IgD-negative memory B cell (primary cell): ENCODE results near the gene LRTM1. TPM values are rescaled to one million over a fixed set of nuclear protein-coding genes. Genes with fewer than 3 reads are reported as not detected.

ENCODE experiments used
- H3K27ac Mint-ChIP-seq, 3 donors: one replicate each; pipeline ENCODE4 v1.8.0; 2020 to 2022; ENCODE audit warnings: mild to moderate bottlenecking in 3 of 3, mixed read lengths in 3 of 3, moderate library complexity in 1 of 3
- H3K27me3 Mint-ChIP-seq: one replicate; pipeline ENCODE4 v1.8.0; 2021; ENCODE audit warnings: mixed read lengths
- H3K36me3 Mint-ChIP-seq: one replicate; pipeline ENCODE4 v1.8.0; 2020; ENCODE audit warnings: mild to moderate bottlenecking, mixed read lengths
- H3K4me1 Mint-ChIP-seq, 3 donors: one replicate each; pipeline ENCODE4 v1.8.0; 2020 to 2022; ENCODE audit warnings: mixed read lengths in 3 of 3, mild to moderate bottlenecking in 1 of 3
- H3K4me3 Mint-ChIP-seq, 4 donors: one replicate each; pipeline ENCODE4 v1.8.0; 2020 to 2022; ENCODE audit warnings: mild to moderate bottlenecking in 4 of 4, mixed read lengths in 4 of 4, moderate library complexity in 3 of 4
- H3K9me3 Mint-ChIP-seq, 3 donors: one replicate each; pipeline ENCODE4 v1.8.0; 2020 to 2021; ENCODE audit warnings: mixed read lengths in 3 of 3, mild to moderate bottlenecking in 1 of 3
- polyA plus RNA-seq: library from polyadenylated mRNA; unstranded; fragments of 300-500 nt; fragmentation: Illumina TruSeq; gene quantifications from one replicate; pipeline ENCODE4 v1.2.3, GENCODE V29; 2021

The LRTM1 gene
- polyA plus RNA-seq, 1 donor from 2014 or later = not detected

DNA sequence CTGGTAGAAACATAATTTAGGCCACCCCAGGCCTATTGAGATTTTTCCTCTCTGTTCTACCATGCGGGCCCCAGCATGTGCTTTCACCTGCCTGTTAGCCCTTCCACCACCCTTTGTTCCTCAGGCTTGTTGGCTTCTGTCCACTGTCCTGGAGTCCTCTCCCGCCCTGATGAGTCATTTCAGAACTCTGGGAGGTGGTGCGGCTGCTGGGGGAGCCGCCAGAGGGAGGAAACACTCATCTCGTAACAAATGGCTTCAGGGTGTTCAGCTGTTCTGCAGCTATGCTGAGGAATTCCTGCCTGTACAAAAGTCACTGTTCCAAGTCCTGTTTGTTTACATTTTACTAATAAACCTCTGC, 36.3 kb downstream of the LRTM1 start:
- Mint-ChIP-seq H3K36me3 (peaks cover 3% of the 10 kb centered on the region), H3K27ac (no peak overlapping the region), H3K4me3 (no peak overlapping the region), H3K4me1 (no peaks in the 10 kb centered on the region), H3K9me3 (no peaks in the 10 kb centered on the region), H3K27me3 (no peaks in the 10 kb centered on the region)

- Mint-ChIP-seq H3K4me3 (no peak overlapping the region), H3K4me1 (no peaks in the 10 kb centered on the region), H3K27ac (no peak overlapping the region), H3K36me3 (no peaks in the 10 kb centered on the region), H3K27me3 (peaks cover 2% of the 10 kb centered on the region), H3K9me3 (no peaks in the 10 kb centered on the region)
Observed at GRCh38 chr3:54889731-54890130, 38.1 kb downstream of the LRTM1 start.

- no peak overlapping the region for H3K27ac Mint-ChIP-seq
- no peaks in the 10 kb centered on the region for H3K36me3 Mint-ChIP-seq
- no peaks in the 10 kb centered on the region for H3K4me1 Mint-ChIP-seq
- H3K9me3 Mint-ChIP-seq = no peaks in the 10 kb centered on the region
- H3K4me3 Mint-ChIP-seq = no peak overlapping the region
- H3K27me3 Mint-ChIP-seq = peaks cover 2% of the 10 kb centered on the region
Observed at GRCh38 chr3:54888873-54889272, 39.0 kb downstream of the LRTM1 start.

DNA sequence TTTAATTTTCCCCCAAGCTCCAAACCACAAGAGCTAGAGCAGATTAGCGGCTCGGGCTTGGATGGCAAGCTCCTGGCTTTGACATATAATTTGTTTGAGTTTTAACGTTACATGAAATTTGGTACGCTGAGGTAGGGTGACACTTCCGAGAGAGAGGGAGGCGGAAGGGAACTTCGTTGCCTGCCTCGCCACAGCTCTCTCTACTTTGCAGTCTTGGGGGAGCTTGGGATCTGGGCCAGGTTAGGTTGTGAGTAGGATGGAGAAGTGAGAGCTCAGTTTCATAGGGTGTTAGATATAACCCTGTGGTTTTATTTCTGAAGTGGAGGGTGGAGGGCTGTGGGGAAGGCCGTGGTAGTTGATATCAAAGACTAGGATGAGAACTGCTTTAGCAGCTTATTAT, 39.7 kb downstream of the LRTM1 start:
- Mint-ChIP-seq H3K4me3 (no peak overlapping the region), H3K4me1 (no peaks in the 10 kb centered on the region), H3K9me3 (no peaks in the 10 kb centered on the region), H3K27me3 (peaks cover 2% of the 10 kb centered on the region), H3K27ac (peak overlapping the region in 1 of 3 donors; percentile 29), H3K36me3 (peaks cover 2% of the 10 kb centered on the region)

GRCh38 chr3:54882129-54882833, 45.6 kb downstream of the LRTM1 start:
- H3K4me3 Mint-ChIP-seq = no peak overlapping the region
- H3K27ac Mint-ChIP-seq = no peak overlapping the region
- no peaks in the 10 kb centered on the region for H3K4me1 Mint-ChIP-seq
- H3K36me3 Mint-ChIP-seq = peaks cover 2% of the 10 kb centered on the region
- peaks cover 0 to 1% (median 0%) of the 10 kb centered on the region in 3 donors for H3K9me3 Mint-ChIP-seq
- H3K27me3 Mint-ChIP-seq = peaks cover 2% of the 10 kb centered on the region

DNA sequence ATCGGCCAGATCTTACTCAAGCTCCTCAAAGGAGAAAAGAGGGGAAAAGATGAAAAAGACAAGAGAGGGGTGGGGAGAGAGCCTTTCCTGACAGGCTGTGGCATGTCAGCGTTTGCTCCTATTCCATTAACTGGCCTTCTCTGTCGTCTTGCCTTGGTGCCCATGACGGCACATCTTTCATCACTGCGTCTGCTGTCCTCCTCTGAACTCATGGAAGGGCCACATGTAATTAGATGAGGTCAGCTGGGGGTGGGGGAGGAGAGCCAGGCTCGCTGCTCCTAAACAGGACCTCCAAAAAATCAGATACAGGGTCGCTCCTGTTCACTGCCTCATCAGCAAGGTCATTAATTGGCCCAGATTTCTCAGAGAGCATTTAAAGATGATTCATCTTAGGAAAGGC, 49.7 kb downstream of the LRTM1 start:
- H3K9me3 Mint-ChIP-seq = peaks cover 0 to 3% (median 1%) of the 10 kb centered on the region in 3 donors
- H3K4me3 Mint-ChIP-seq = no peak overlapping the region
- no peaks in the 10 kb centered on the region for H3K36me3 Mint-ChIP-seq
- H3K27ac Mint-ChIP-seq = no peak overlapping the region
- H3K4me1 Mint-ChIP-seq = no peaks in the 10 kb centered on the region
- peaks cover 2% of the 10 kb centered on the region for H3K27me3 Mint-ChIP-seq

DNA sequence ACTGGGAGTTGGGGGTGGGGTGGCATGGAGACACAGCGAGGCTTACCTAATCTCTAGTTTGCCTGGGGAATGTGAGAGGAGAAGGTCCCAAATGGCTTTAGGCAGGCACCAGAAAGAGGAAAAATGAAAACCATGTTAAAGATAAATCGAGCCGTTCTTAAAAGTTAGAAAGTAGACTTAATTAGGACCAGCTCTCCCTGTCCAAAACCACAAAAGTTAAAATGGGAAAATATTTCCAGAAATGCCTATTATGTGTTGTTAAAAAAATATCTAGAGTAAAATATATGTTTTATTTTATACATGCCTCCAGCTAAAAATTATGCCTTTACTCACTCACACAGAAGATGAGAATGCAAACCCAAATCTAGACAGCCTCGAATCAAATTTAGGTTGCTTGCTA, 50.1 kb downstream of the LRTM1 start:
- Mint-ChIP-seq H3K36me3 (no peaks in the 10 kb centered on the region), H3K9me3 (peaks cover 0 to 3% (median 3%) of the 10 kb centered on the region in 3 donors), H3K4me1 (no peaks in the 10 kb centered on the region), H3K4me3 (no peak overlapping the region), H3K27ac (no peak overlapping the region), H3K27me3 (peaks cover 2% of the 10 kb centered on the region)

DNA sequence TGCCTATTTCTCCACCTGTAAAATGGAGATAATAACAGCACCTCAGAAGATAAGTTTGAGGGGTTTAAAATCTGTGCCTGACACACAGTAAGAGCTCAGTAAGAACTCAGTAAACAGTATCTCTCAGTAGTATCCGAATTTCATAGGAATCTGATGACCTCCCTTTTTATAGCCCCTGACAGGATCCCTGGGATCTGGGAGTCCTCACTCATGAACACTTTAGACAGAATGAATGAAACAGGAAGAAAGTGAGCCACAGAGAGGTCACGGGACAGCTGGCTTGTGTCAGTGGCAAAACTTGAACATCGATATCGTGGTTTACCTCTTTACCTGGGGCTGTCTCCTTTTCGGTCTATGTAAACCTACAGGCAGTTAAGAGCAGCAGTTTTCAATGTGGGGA, 51.2 kb downstream of the LRTM1 start:
- H3K27ac Mint-ChIP-seq = no peak overlapping the region
- no peak overlapping the region for H3K4me3 Mint-ChIP-seq
- no peaks in the 10 kb centered on the region for H3K36me3 Mint-ChIP-seq
- H3K4me1 Mint-ChIP-seq = no peaks in the 10 kb centered on the region
- peaks cover 0 to 7% (median 5%) of the 10 kb centered on the region in 3 donors for H3K9me3 Mint-ChIP-seq
- peaks cover 2% of the 10 kb centered on the region for H3K27me3 Mint-ChIP-seq

GRCh38 chr3:54875596-54876268, 52.1 kb downstream of the LRTM1 start:
- H3K4me1 Mint-ChIP-seq = no peaks in the 10 kb centered on the region

GRCh38 chr3:54874816-54875556, 52.9 kb downstream of the LRTM1 start:
- Mint-ChIP-seq H3K9me3 (peaks cover 0 to 7% (median 5%) of the 10 kb centered on the region in 3 donors), H3K4me1 (no peaks in the 10 kb centered on the region), H3K27me3 (peaks cover 2% of the 10 kb centered on the region), H3K36me3 (no peaks in the 10 kb centered on the region), H3K4me3 (no peak overlapping the region), H3K27ac (no peak overlapping the region)

More at GRCh38 chr3:54875596-54876268, 52.1 kb downstream of the LRTM1 start:
- Mint-ChIP-seq H3K27me3 (peaks cover 2% of the 10 kb centered on the region), H3K36me3 (no peaks in the 10 kb centered on the region), H3K4me3 (no peak overlapping the region), H3K9me3 (peaks cover 0 to 7% (median 5%) of the 10 kb centered on the region in 3 donors), H3K27ac (no peak overlapping the region)

GRCh38 chr3:54873059-54874010, 54.5 kb downstream of the LRTM1 start:
- Mint-ChIP-seq H3K36me3 (no peaks in the 10 kb centered on the region), H3K27ac (no peak overlapping the region), H3K27me3 (peaks cover 4% of the 10 kb centered on the region), H3K9me3 (peaks cover 0 to 7% (median 5%) of the 10 kb centered on the region in 3 donors), H3K4me3 (no peak overlapping the region), H3K4me1 (no peaks in the 10 kb centered on the region)

DNA sequence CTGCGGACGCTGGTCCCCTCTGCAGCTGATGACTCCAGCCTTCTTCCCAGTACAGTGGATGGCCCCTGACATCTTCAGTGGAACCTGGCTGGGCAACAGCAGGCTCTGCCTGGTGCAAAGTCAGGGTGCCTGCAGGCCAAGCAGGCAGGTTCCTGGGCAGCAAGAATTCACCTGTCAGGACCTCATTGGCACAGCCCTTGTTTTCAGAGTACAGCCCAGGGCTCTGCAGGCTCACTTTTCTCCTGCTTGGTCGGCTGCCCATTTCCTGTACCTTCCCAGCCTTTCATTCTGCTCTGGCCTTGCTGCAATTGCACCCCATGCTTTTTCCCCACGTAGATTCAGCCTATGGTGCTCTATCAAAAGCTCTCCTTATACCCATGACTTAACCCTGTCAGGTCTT, 56.0 kb downstream of the LRTM1 start:
- H3K36me3 Mint-ChIP-seq = no peaks in the 10 kb centered on the region
- H3K9me3 Mint-ChIP-seq = peaks cover 0 to 7% (median 7%) of the 10 kb centered on the region in 3 donors
- H3K27ac Mint-ChIP-seq = no peak overlapping the region
- H3K27me3 Mint-ChIP-seq = peaks cover 4% of the 10 kb centered on the region
- no peaks in the 10 kb centered on the region for H3K4me1 Mint-ChIP-seq
- H3K4me3 Mint-ChIP-seq = no peak overlapping the region

GRCh38 chr3:54870423-54870822, 57.4 kb downstream of the LRTM1 start:
- Mint-ChIP-seq H3K36me3 (no peaks in the 10 kb centered on the region), H3K4me3 (no peak overlapping the region), H3K4me1 (no peaks in the 10 kb centered on the region), H3K9me3 (peaks cover 0 to 7% (median 4%) of the 10 kb centered on the region in 3 donors), H3K27me3 (peaks cover 1% of the 10 kb centered on the region), H3K27ac (no peak overlapping the region)
